K562 (cell line): ENCODE data around the gene UPK2. TPM values are rescaled to one million over a fixed set of nuclear protein-coding genes. Genes with fewer than 3 reads are reported as not detected.
A peak's percentile ranks its signal among the peaks of the same experiment; 100 is the strongest.

Source experiments
- ATAC-seq: fragments of 200-7000 bp; cut with Tn5 transposase; 3 replicates; pipeline ENCODE4 v1.9.1; 2020; ENCODE audit warnings: moderate library complexity
- BruUV-seq: library from RNA; stranded (reverse); fragments of 400-500 nt; replicated peaks from 2 replicates; lab custom pipeline; 2021; lab: Mats Ljungman, UMichigan
- CTCF ChIA-PET: fragments of 300-600 bp; formaldehyde crosslinking; extraction: SDS; loops from one replicate; lab custom pipeline; 2021; ENCODE audit warnings: low intra/inter-chr PET ratio; lab: Yijun Ruan, JAX
- POLR2A ChIA-PET: fragments of 300-600, 350-650 bp; sonication (Branson Sonifier 250); formaldehyde crosslinking; extraction: SDS; loops from one replicate; lab custom pipeline; 2021; ENCODE audit warnings: antibody characterized with exemption, inconsistent platforms; lab: Yijun Ruan, JAX
- DNase-seq, 4 experiments: peaks; one replicate each; pipeline versions ENCODE4 v3.0.0 to v3.0.0-alpha.2; 2011 to 2018; ENCODE audit warnings: low spot score in 3 of 4, mixed read lengths in 3 of 4; ENCODE audit errors: extremely low read depth in 1 of 4
- FAIRE-seq: peaks from 2 replicates; lab custom pipeline; 2011; peaks lifted over from hg19 to GRCh38; lab: Jason Lieb, UNC
- H2AFZ ChIP-seq: 2 replicates; pipeline ENCODE4 v1.6.0; 2011; ENCODE audit warnings: low read depth, low read length, control low read depth, inconsistent platforms
- H3K27ac ChIP-seq: fragments of 200-600 bp; 3 replicates; pipeline ENCODE4 v1.8.0; 2011; ENCODE audit warnings: low read depth, mild to moderate bottlenecking, control low read depth, inconsistent platforms, low read length, moderate library complexity, mixed read lengths; ENCODE audit errors: extremely low read depth
- H3K27me3 ChIP-seq, 2 experiments: fragments of 300-600 bp in 1 of 2; 2 replicates in 1 of 2; 3 replicates in 1 of 2; pipeline versions ENCODE4 v1.6.0 to v1.8.0; 2011; ENCODE audit warnings: inconsistent platforms in 2 of 2, low read length in 2 of 2, mild to moderate bottlenecking in 1 of 2, mixed read lengths in 1 of 2, moderate library complexity in 1 of 2; ENCODE audit not compliant: control insufficient read depth in 2 of 2, insufficient read depth in 2 of 2
- H3K36me3 ChIP-seq: fragments of 300-600 bp; 3 replicates; pipeline ENCODE4 v1.8.0; 2011; ENCODE audit warnings: mild to moderate bottlenecking, low read length, inconsistent platforms; ENCODE audit not compliant: control insufficient read depth, insufficient read depth
- H3K4me1 ChIP-seq, 2 experiments: fragments of 200-600 bp in 1 of 2; replicated peaks in 1 of 2; 2 replicates in 1 of 2; 3 replicates in 1 of 2; pipeline versions ENCODE4 v1.5.1 to v1.8.0; 2011; ENCODE audit warnings: inconsistent platforms in 2 of 2, low read length in 2 of 2, mild to moderate bottlenecking in 1 of 2, mixed read lengths in 1 of 2, moderate library complexity in 1 of 2; ENCODE audit not compliant: control insufficient read depth in 2 of 2, insufficient read depth in 2 of 2
- H3K4me2 ChIP-seq: 2 replicates; pipeline ENCODE4 v1.6.1; 2011; ENCODE audit warnings: low read length, control low read depth, inconsistent platforms, mixed read lengths; ENCODE audit not compliant: insufficient read depth
- H3K4me3 ChIP-seq: fragments of 200-600 bp; sonication (generic), shearing (Covaris generic); 2 replicates; pipeline ENCODE4 v1.5.1; 2016; ENCODE audit warnings: control low read depth, inconsistent platforms
- H3K79me2 ChIP-seq: fragments of 200-600 bp; 3 replicates; pipeline ENCODE4 v1.8.0; 2011; ENCODE audit warnings: low read length, inconsistent platforms; ENCODE audit not compliant: control insufficient read depth, insufficient read depth
- H3K9ac ChIP-seq, 2 experiments: 2 replicates each; pipeline versions ENCODE4 v1.6.0 to v1.6.1; 2011; ENCODE audit warnings: low read depth in 2 of 2, low read length in 2 of 2, control low read depth in 1 of 2, inconsistent platforms in 1 of 2, mild to moderate bottlenecking in 1 of 2, mixed read lengths in 1 of 2; ENCODE audit not compliant: insufficient read depth in 1 of 2
- H3K9me1 ChIP-seq: one replicate; pipeline ENCODE4 v1.6.0; 2011; ENCODE audit warnings: inconsistent platforms, mild to moderate bottlenecking, low read length, moderate library complexity; ENCODE audit not compliant: control insufficient read depth, insufficient read depth
- H3K9me3 ChIP-seq: replicated peaks from 2 replicates; pipeline ENCODE4 v1.5.1; 2011; ENCODE audit warnings: low read depth, low read length, inconsistent platforms; ENCODE audit not compliant: control insufficient read depth, insufficient read depth
- H4K20me1 ChIP-seq: replicated peaks from 2 replicates; pipeline ENCODE4 v1.6.1; 2011; ENCODE audit warnings: low read length, inconsistent platforms, mixed read lengths; ENCODE audit not compliant: control insufficient read depth, insufficient read depth
- KAT7 ChIP-seq: sonication (generic); formaldehyde crosslinking; IDR thresholded peaks from 2 replicates; pipeline ENCODE4 v1.8.0; 2022; ENCODE audit warnings: missing genetic modification reagents, mild to moderate bottlenecking, borderline replicate concordance
- KLF6 ChIP-seq: fragments of 250-450 bp; sonication (Bioruptor Pico); IDR thresholded peaks from 2 replicates; pipeline ENCODE4 v1.4.0; 2020; ENCODE audit warnings: mild to moderate bottlenecking, moderate library complexity, borderline replicate concordance
- MIER1 ChIP-seq: fragments of 450-650 bp; IDR thresholded peaks from 2 replicates; pipeline ENCODE4 v1.6.1; 2016; ENCODE audit warnings: antibody characterized with exemption, mild to moderate bottlenecking, low read depth
- PHTF2 ChIP-seq: fragments of 250-450 bp; sonication (Bioruptor Pico); IDR thresholded peaks from 2 replicates; pipeline ENCODE4 v1.5.0; 2021; ENCODE audit warnings: mild to moderate bottlenecking
- POLR2G ChIP-seq: fragments of 200-400 bp; formaldehyde crosslinking; IDR thresholded peaks from 2 replicates; pipeline ENCODE4 v1.6.1; 2017; ENCODE audit warnings: low read depth, mild to moderate bottlenecking, antibody characterized with exemption, low read length, moderate library complexity
- SMARCA4 ChIP-seq: fragments of 450-650 bp; IDR thresholded peaks from 2 replicates; pipeline ENCODE4 v1.6.1; 2016
- SMARCC2 ChIP-seq: fragments of 450-650 bp; IDR thresholded peaks from 2 replicates; pipeline ENCODE4 v1.6.1; 2017; ENCODE audit warnings: antibody characterized with exemption, moderate library complexity, mild to moderate bottlenecking, low read depth
- SMARCE1 ChIP-seq: fragments of 450-650 bp; IDR thresholded peaks from 2 replicates; pipeline ENCODE4 v1.7.1; 2016; ENCODE audit warnings: mild to moderate bottlenecking
- SPI1 ChIP-seq: IDR thresholded peaks from 2 replicates; pipeline ENCODE4 v1.6.1; 2011; ENCODE audit warnings: low read depth, low read length, control low read depth, borderline replicate concordance
- TCFL5 ChIP-seq: fragments of 250-450 bp; sonication (Bioruptor Pico); conservative IDR thresholded peaks from 2 replicates; pipeline ENCODE4 v1.6.1; 2021; ENCODE audit warnings: mild to moderate bottlenecking, moderate library complexity, matching md5 sums
- WGBS: fragments of 100-300 bp; shearing (Covaris generic); methylation state at CpG from one replicate; pipeline ENCODE4 v1.1.6; 2016; ENCODE audit warnings: low coverage, mixed read lengths; ENCODE audit not compliant: insufficient coverage; ENCODE audit errors: missing lambda C conversion rate; 5-methylcytosine and 5-hydroxymethylcytosine counted together
- in situ Hi-C: fragments of 300-500 bp; cut with MboI; formaldehyde crosslinking; loops from 4 replicates; pipeline ENCODE4 v1.15.0; 2018; ENCODE audit warnings: inconsistent platforms, mixed read lengths
- intact Hi-C: fragments of 100-400 bp; cut with micrococcal nuclease; formaldehyde crosslinking; loops from 2 replicates; pipeline ENCODE4 v1.14.2; 2022
- polyA plus RNA-seq, 8 experiments: library from polyadenylated mRNA; depleted of rRNA in 4 of 8; stranded (reverse) in 5 of 8; unstranded in 3 of 8; fragments of >200 nt; fragmentation: Nextera tagmentation in 2 of 8; fragmentation: Illumina TruSeq in 1 of 8; extraction: Ambion mirVana in 2 of 8; extraction: Trizol in 1 of 8; gene quantifications; 2 replicates each; pipeline versions ENCODE4 v1.2.1 to v1.2.3, GENCODE V29; 2011 to 2014; ENCODE audit warnings: inconsistent platforms in 1 of 8, missing spikeins in 1 of 8
- total RNA-seq, 7 experiments: library from RNA; depleted of rRNA in 6 of 7; stranded (reverse); fragments of >200 nt in 6 of 7; fragmentation: Illumina TruSeq in 2 of 7; extraction: Trizol in 2 of 7; gene quantifications; 2 replicates each; pipeline versions ENCODE4 v1.2.1 to v1.2.3, GENCODE V29; 2011 to 2021; ENCODE audit warnings: low replicate concordance in 1 of 7
- TF ChIP-seq, protein P1 (sequence below): IDR thresholded peaks from 2 replicates; pipeline ENCODE4 v1.6.1; 2011; ENCODE audit warnings: borderline replicate concordance, low read depth, mild to moderate bottlenecking, moderate library complexity, low read length; ENCODE audit not compliant: insufficient read depth, poor library complexity, severe bottlenecking
- TF ChIP-seq, protein P2 (sequence below): sonication (generic); formaldehyde crosslinking; IDR thresholded peaks from 2 replicates; pipeline ENCODE4 v1.8.0; 2022; ENCODE audit warnings: mild to moderate bottlenecking, missing genetic modification reagents

UPK2 gene
- total and polyA plus RNA-seq, 9 of the 15 experiments (the other 6 are each of a cell fraction or from before 2014, with no cell fraction given) = not detected

DNA sequence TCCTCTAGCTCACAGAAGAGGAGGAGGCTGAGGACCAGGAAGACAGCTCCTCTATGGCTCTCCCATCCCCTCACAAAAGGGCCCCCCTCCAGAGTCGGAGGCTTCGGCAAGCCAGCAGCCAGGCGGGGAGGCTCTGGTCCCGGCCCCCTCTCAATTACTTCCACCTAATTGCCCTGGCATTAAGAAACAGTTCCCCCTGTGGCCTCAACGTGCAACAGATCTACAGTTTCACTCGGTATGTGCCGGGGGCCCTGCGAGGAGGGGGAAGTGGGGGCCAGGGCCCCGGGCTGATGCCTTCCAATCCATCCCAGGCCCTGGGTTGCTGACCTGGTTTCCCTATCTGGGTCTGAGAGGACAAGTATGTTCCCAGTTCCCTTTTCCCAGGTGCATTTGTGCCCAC lies 23.3 kb downstream of the UPK2 start:
- FAIRE-seq = no peak
- peak; percentile 38 to 54 (median 53) for DNase-seq
- peak; percentile 44 for ATAC-seq
- Histone ChIP-seq H3K27ac (peak overlapping the region; percentile 78; the same call in 2 of the 3 replicates), H3K4me3 (no peak overlapping the region), H3K9ac (peak overlapping the region; percentile 28 to 70; a peak in 3 of 4 replicates), H4K20me1 (no peaks in the 10 kb centered on the region), H3K4me2 (peak overlapping the region; percentile 83; the same call in 1 of the 2 replicates), H3K9me3 (no peaks in the 10 kb centered on the region), H2AFZ (peak overlapping the region; percentile 96), H3K36me3 (no peaks in the 10 kb centered on the region), H3K79me2 (no peaks in the 10 kb centered on the region), H3K4me1 (peaks cover 15 to 16% of the 10 kb centered on the region in 2 experiments; a peak in 4 of 5 replicates), H3K27me3 (no peaks in the 10 kb centered on the region), H3K9me1 (no peaks in the 10 kb centered on the region)
- POLR2A ChIA-PET = interaction anchor here (0.6 to 2.3 kb wide), 4 partner anchors 18 to 123 kb away, joined by 3 to 9 read pairs (median 4); partner anchors contain the start of gene CENATAC
- TF ChIP-seq MIER1 (no peak), TCFL5 (no peak), PHTF2 (CRISPR knock-in tag) (no peak), SPI1 (0 out of 2 replicates have a peak, but pooled peaks have one; percentile 3), SMARCC2 (0 out of 2 replicates have a peak, but pooled peaks have one; percentile 30), KAT7 (CRISPR knock-in tag) (0 out of 2 replicates have a peak, but pooled peaks have one; percentile 5), POLR2G (0 out of 2 replicates have a peak, but pooled peaks have one; percentile 15), SMARCE1 (0 out of 2 replicates have a peak, but pooled peaks have one; percentile 16), SMARCA4 (0 out of 2 replicates have a peak, but pooled peaks have one; percentile 34), KLF6 (CRISPR knock-in tag) (no peak)
- TF ChIP-seq, protein P1, sequence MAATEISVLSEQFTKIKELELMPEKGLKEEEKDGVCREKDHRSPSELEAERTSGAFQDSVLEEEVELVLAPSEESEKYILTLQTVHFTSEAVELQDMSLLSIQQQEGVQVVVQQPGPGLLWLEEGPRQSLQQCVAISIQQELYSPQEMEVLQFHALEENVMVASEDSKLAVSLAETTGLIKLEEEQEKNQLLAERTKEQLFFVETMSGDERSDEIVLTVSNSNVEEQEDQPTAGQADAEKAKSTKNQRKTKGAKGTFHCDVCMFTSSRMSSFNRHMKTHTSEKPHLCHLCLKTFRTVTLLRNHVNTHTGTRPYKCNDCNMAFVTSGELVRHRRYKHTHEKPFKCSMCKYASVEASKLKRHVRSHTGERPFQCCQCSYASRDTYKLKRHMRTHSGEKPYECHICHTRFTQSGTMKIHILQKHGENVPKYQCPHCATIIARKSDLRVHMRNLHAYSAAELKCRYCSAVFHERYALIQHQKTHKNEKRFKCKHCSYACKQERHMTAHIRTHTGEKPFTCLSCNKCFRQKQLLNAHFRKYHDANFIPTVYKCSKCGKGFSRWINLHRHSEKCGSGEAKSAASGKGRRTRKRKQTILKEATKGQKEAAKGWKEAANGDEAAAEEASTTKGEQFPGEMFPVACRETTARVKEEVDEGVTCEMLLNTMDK = peak; percentile 54
- TF ChIP-seq, protein P2, sequence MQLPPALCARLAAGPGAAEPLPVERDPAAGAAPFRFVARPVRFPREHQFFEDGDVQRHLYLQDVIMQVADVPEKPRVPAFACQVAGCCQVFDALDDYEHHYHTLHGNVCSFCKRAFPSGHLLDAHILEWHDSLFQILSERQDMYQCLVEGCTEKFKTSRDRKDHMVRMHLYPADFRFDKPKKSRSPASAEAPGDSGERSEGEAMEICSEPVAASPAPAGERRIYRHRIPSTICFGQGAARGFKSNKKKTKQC = 0 out of 2 replicates have a peak, but pooled peaks have one; percentile 8
- intact Hi-C loops = no loop called here
- in situ Hi-C loops = no loop called here
- WGBS = 62% methylated on average over 7 of the region's 9 CpGs
- BruUV-seq = no TSS peak
- CTCF ChIA-PET = no interaction called here
